ENCODE measurements around the gene MEF2D. TPM values are rescaled to one million over a fixed set of nuclear protein-coding genes. Genes with fewer than 3 reads are reported as not detected.

Gene MEF2D
- total and polyA plus RNA-seq, 2 donors (not counting 1 experiment from before 2014, with no cell fraction given), result 65.6 to 128 TPM

DNA sequence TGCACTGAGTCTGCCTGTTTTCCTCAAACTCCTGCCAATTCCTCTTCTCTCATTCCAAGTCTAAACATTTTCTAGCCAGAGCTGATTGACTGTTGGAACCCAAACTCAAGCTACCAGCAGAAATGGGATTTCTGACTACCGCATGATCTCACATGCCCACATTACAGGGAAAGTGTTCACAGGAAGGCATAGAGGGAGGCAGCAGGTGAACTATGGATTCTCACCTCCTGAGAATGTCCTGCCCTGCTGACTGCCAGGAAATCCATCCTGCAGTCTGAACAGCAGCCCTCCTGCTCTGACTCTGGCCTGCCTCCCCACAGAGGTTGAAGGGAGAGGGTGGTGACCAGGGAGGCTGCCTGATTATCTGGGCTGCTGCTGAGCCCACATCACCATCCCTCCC, 49.3 kb upstream of the MEF2D start:
- H3K27ac Mint-ChIP-seq, result no peak overlapping the region
- POLR2A ChIA-PET, result interaction anchor here (0.6 kb wide), 1 partner anchor 44 kb away, joined by 6 read pairs; no protein-coding TSS in a partner anchor
- H3K4me1 Mint-ChIP-seq, result peaks cover 41% of the 10 kb centered on the region
- Histone ChIP-seq H3K79me2 (ENCODE audit: control insufficient read depth, insufficient read depth, low read length) (no peaks in the 10 kb centered on the region), H3K9ac (ENCODE audit: low read length) (no peak overlapping the region), H3K4me3 (ENCODE audit: control extremely low read depth in 1 of 5, extremely low read depth in 1 of 5, insufficient read depth in 1 of 5, low read depth in 2 of 5, low read length in 4 of 5) (no peak overlapping the region), H4K20me1 (ENCODE audit: control insufficient read depth, insufficient read depth, low read length, poor library complexity, severe bottlenecking) (no peaks in the 10 kb centered on the region), H3K27me3 (replicated peaks in 1 of 4; ENCODE audit: control extremely low read depth in 1 of 4, control insufficient read depth in 3 of 4, insufficient read depth in 4 of 4, low read length in 3 of 4) (no peaks in the 10 kb centered on the region), H3K36me3 (replicated peaks in 1 of 2; ENCODE audit: control extremely low read depth in 1 of 2, control insufficient read depth in 1 of 2, extremely low read depth in 1 of 2, insufficient read depth in 2 of 2, low read length in 1 of 2) (no peaks in the 10 kb centered on the region), H3K4me2 (replicated peaks; ENCODE audit: low read depth, low read length, poor library complexity, severe bottlenecking) (no peak overlapping the region), H3K27ac (ENCODE audit: low read length in 2 of 2) (no peak overlapping the region), H3K9me3 (ENCODE audit: control extremely low read depth in 1 of 3, control insufficient read depth in 2 of 3, insufficient read depth in 1 of 3, low read length in 2 of 3) (no peaks in the 10 kb centered on the region), H3K4me1 (ENCODE audit: control insufficient read depth in 2 of 2, insufficient read depth in 2 of 2, low read length in 2 of 2) (peaks cover 43 to 44% of the 10 kb centered on the region in 2 donors), H2AFZ (ENCODE audit: insufficient read depth, low read depth, low read length, poor library complexity, severe bottlenecking) (no peak overlapping the region)
- ATAC-seq (ENCODE audit: low read depth) (no peak), DNase-seq (no peak)
- no peak overlapping the region for H3K4me3 Mint-ChIP-seq
- no peaks in the 10 kb centered on the region for H3K27me3 Mint-ChIP-seq
- TF ChIP-seq EZH2 (IDR thresholded peaks at IDR 0.05; ENCODE audit: borderline replicate concordance, insufficient read depth, low read depth, low read length, poor library complexity, severe bottlenecking) (no peak), CTCF (IDR thresholded peaks at IDR 0.05) (no peak)
- no CpG with 5 or more reads among the region's 1 CpG for WGBS (ENCODE audit: insufficient coverage)
- CTCF ChIA-PET, result interaction anchor here (1.7 to 2.3 kb wide), 2 partner anchors 8 to 68 kb away, joined by 4 to 11 read pairs; no protein-coding TSS in a partner anchor
- no peaks in the 10 kb centered on the region for H3K9me3 Mint-ChIP-seq (ENCODE audit: insufficient read depth)
- intact Hi-C loops (cut with micrococcal nuclease), result no loop called here

DNA sequence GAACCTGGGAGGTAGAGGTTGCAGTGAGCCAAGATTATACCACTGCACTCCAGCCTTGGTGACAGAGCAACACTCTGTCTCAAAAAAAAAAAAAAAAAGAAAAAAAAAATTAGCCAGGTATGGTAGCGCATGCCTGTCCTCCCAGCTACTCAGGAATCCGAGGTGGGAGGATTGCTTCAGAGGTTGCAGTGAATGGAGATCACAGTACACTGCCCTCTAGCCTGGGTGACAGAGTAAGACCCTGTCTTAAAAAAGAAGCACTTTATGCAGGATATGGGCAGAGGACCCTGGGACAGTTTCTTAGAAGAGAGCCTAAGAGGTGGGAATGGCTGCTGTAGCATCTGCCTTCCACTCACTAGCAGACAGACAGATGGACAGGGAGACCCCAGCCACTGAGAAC, 48.8 kb upstream of the MEF2D start:
- H3K79me2 ChIP-seq (ENCODE audit: control insufficient read depth, insufficient read depth, low read length), result no peaks in the 10 kb centered on the region
- H3K27me3 Mint-ChIP-seq, result no peaks in the 10 kb centered on the region
- H3K4me1 ChIP-seq (ENCODE audit: control insufficient read depth in 2 of 2, insufficient read depth in 2 of 2, low read length in 2 of 2), result peaks cover 38 to 40% of the 10 kb centered on the region in 2 donors
- no peak for ATAC-seq (ENCODE audit: low read depth)
- H3K4me3 Mint-ChIP-seq, result no peak overlapping the region
- no peaks in the 10 kb centered on the region for H4K20me1 ChIP-seq (ENCODE audit: control insufficient read depth, insufficient read depth, low read length, poor library complexity, severe bottlenecking)
- no peak overlapping the region for H3K4me2 ChIP-seq (replicated peaks; ENCODE audit: low read depth, low read length, poor library complexity, severe bottlenecking)
- no peak for TF ChIP-seq CTCF (IDR thresholded peaks at IDR 0.05)
- no peak for TF ChIP-seq EZH2 (IDR thresholded peaks at IDR 0.05; ENCODE audit: borderline replicate concordance, insufficient read depth, low read depth, low read length, poor library complexity, severe bottlenecking)
- no peak for DNase-seq
- WGBS (ENCODE audit: insufficient coverage), result 79% methylated on average over 2 of the region's 2 CpGs
- H2AFZ ChIP-seq (ENCODE audit: insufficient read depth, low read depth, low read length, poor library complexity, severe bottlenecking), result no peak overlapping the region
- no peak overlapping the region for H3K27ac Mint-ChIP-seq
- intact Hi-C loops (cut with micrococcal nuclease), result no loop called here
- H3K4me1 Mint-ChIP-seq, result peaks cover 39% of the 10 kb centered on the region
- ChIA-PET CTCF (interaction anchor here (1.7 to 2.3 kb wide), 2 partner anchors 8 to 68 kb away, joined by 4 to 11 read pairs; no protein-coding TSS in a partner anchor), POLR2A (interaction anchor here (0.6 kb wide), 1 partner anchor 44 kb away, joined by 6 read pairs; no protein-coding TSS in a partner anchor)
- H3K9me3 ChIP-seq (ENCODE audit: control extremely low read depth in 1 of 3, control insufficient read depth in 2 of 3, insufficient read depth in 1 of 3, low read length in 2 of 3), result no peaks in the 10 kb centered on the region
- no peaks in the 10 kb centered on the region for H3K9me3 Mint-ChIP-seq (ENCODE audit: insufficient read depth)
- H3K27me3 ChIP-seq (replicated peaks in 1 of 4; ENCODE audit: control extremely low read depth in 1 of 4, control insufficient read depth in 3 of 4, insufficient read depth in 4 of 4, low read length in 3 of 4), result no peaks in the 10 kb centered on the region
- no peak overlapping the region for H3K27ac ChIP-seq (ENCODE audit: low read length in 2 of 2)
- H3K4me3 ChIP-seq (ENCODE audit: control extremely low read depth in 1 of 5, extremely low read depth in 1 of 5, insufficient read depth in 1 of 5, low read depth in 2 of 5, low read length in 4 of 5), result no peak overlapping the region
- no peaks in the 10 kb centered on the region for H3K36me3 ChIP-seq (replicated peaks in 1 of 2; ENCODE audit: control extremely low read depth in 1 of 2, control insufficient read depth in 1 of 2, extremely low read depth in 1 of 2, insufficient read depth in 2 of 2, low read length in 1 of 2)
- no peak overlapping the region for H3K9ac ChIP-seq (ENCODE audit: low read length)
